GM12865 (cell line): ENCODE data around the gene CLDN18.
A peak's percentile ranks its signal among the peaks of the same experiment; 100 is the strongest.

Source experiments
- DNase-seq: peaks from one replicate; pipeline ENCODE4 v3.0.0; 2010; ENCODE audit warnings: low read depth
- H3K4me3 ChIP-seq: 2 replicates; pipeline ENCODE4 v1.5.1; 2011; ENCODE audit warnings: mild to moderate bottlenecking, low read depth, low read length, control low read depth
- CTCF ChIP-seq: IDR thresholded peaks from 2 replicates; pipeline ENCODE4 v1.5.1; 2011; ENCODE audit warnings: low read length, control low read depth, low read depth, inconsistent platforms; ENCODE audit not compliant: insufficient read depth; ENCODE audit errors: missing control alignments

The CLDN18 gene

GRCh38 chr3:138066383-138066782 is 56.4 kb downstream of the CLDN18 start:
- peak; percentile 83 for DNase-seq
- no peak overlapping the region for H3K4me3 ChIP-seq
- TF ChIP-seq CTCF = no peak

- H3K4me3 ChIP-seq = no peak overlapping the region
- no peak for DNase-seq
- TF ChIP-seq CTCF = no peak
These were observed 57.0 kb downstream of the CLDN18 start for GRCh38 chr3:138066972-138067371.

- DNase-seq = no peak
- TF ChIP-seq CTCF = no peak
- H3K4me3 ChIP-seq = no peak overlapping the region
These were observed 58.1 kb downstream of the CLDN18 start for GRCh38 chr3:138068046-138068445.

GRCh38 chr3:138068579-138069174 is 58.7 kb downstream of the CLDN18 start:
- peak; percentile 100 for TF ChIP-seq CTCF
- DNase-seq = peak; percentile 88
- no peak overlapping the region for H3K4me3 ChIP-seq

- DNase-seq = no peak
These were observed 60.0 kb downstream of the CLDN18 start for GRCh38 chr3:138070006-138070405.

GRCh38 chr3:138072796-138073195 is 62.8 kb downstream of the CLDN18 start:
- no peak overlapping the region for H3K4me3 ChIP-seq
- no peak for TF ChIP-seq CTCF
- DNase-seq = no peak

More at GRCh38 chr3:138070006-138070405, 60.0 kb downstream of the CLDN18 start:
- TF ChIP-seq CTCF = no peak
- no peak overlapping the region for H3K4me3 ChIP-seq

GRCh38 chr3:138078096-138078495 is 68.1 kb downstream of the CLDN18 start:
- no peak overlapping the region for H3K4me3 ChIP-seq
- no peak for TF ChIP-seq CTCF
- no peak for DNase-seq
